ENCODE data around the gene EEA1.

- no peak for TF ChIP-seq CTCF (IDR thresholded peaks at IDR 0.05)
- TF ChIP-seq POLR2A (IDR thresholded peaks at IDR 0.05): no peak
These were observed 8.9 kb upstream of the EEA1 start for GRCh38 chr12:92938018-92938417.

Measured in esophagus squamous epithelium (tissue), 4 donors.